K562 (cell line): Measurements from ENCODE around the gene DDIT3. TPM values are rescaled to one million over a fixed set of nuclear protein-coding genes. Genes with fewer than 3 reads are reported as not detected.

Experiments used
- HMG20B ChIP-seq: fragments of 250-450 bp; sonication (Bioruptor Pico); IDR thresholded peaks from 2 replicates; pipeline ENCODE4 v1.5.0; 2021; ENCODE audit warnings: mild to moderate bottlenecking
- HNRNPL ChIP-seq: fragments of 200-400 bp; formaldehyde crosslinking; IDR thresholded peaks from 2 replicates; pipeline ENCODE4 v1.6.1; 2017; ENCODE audit warnings: low read depth, mild to moderate bottlenecking, low read length
- NCOA6 ChIP-seq: fragments of 450-650 bp; IDR thresholded peaks from 2 replicates; pipeline ENCODE4 v1.6.1; 2017; ENCODE audit warnings: mild to moderate bottlenecking
- PATZ1 ChIP-seq: fragments of 250-450 bp; sonication (Bioruptor Pico); IDR thresholded peaks from 2 replicates; pipeline ENCODE4 v1.5.0; 2020; ENCODE audit warnings: mild to moderate bottlenecking, borderline replicate concordance
- PML ChIP-seq: IDR thresholded peaks from 2 replicates; pipeline ENCODE4 v1.6.1; 2012; ENCODE audit warnings: low read length, inconsistent platforms
- POLR2G ChIP-seq: fragments of 200-400 bp; formaldehyde crosslinking; IDR thresholded peaks from 2 replicates; pipeline ENCODE4 v1.6.1; 2017; ENCODE audit warnings: low read depth, mild to moderate bottlenecking, antibody characterized with exemption, low read length, moderate library complexity
- PTBP1 ChIP-seq: fragments of 200-400 bp; formaldehyde crosslinking; IDR thresholded peaks from 2 replicates; pipeline ENCODE4 v1.6.1; 2017; ENCODE audit warnings: low read depth, low read length
- RBFOX2 ChIP-seq: fragments of 200-400 bp; formaldehyde crosslinking; IDR thresholded peaks from 2 replicates; pipeline ENCODE4 v1.6.1; 2017; ENCODE audit warnings: low read depth, mild to moderate bottlenecking, low read length, moderate library complexity
- SMAD3 ChIP-seq: fragments of 450-650 bp; formaldehyde crosslinking; conservative IDR thresholded peaks from 2 replicates; pipeline ENCODE4 v1.4.0; 2020; ENCODE audit warnings: mild to moderate bottlenecking
- UBTF ChIP-seq, 2 experiments: IDR thresholded peaks; 2 replicates each; pipeline ENCODE4 v1.6.1; 2012; ENCODE audit warnings: improper control_type of control experiment in 2 of 2, low read depth in 2 of 2, low read length in 2 of 2, borderline replicate concordance in 1 of 2
- ZC3H8 ChIP-seq: fragments of 450-650 bp; IDR thresholded peaks from 2 replicates; pipeline ENCODE4 v1.6.1; 2017
- ZNF224 ChIP-seq: sonication (generic); formaldehyde crosslinking; IDR thresholded peaks from 2 replicates; pipeline ENCODE4 v1.8.0; 2022; ENCODE audit warnings: mild to moderate bottlenecking, missing genetic modification reagents
- ZNF584 ChIP-seq: fragments of 200-800 bp; sonication (Bioruptor generic); IDR thresholded peaks from 2 replicates; pipeline ENCODE4 v1.6.1; 2016; ENCODE audit warnings: low read depth, mild to moderate bottlenecking, missing genetic modification characterization, missing compliant biosample characterization
- ZNF766 ChIP-seq: fragments of 200-800 bp; sonication (Bioruptor generic); conservative IDR thresholded peaks from 2 replicates; pipeline ENCODE4 v1.6.1; 2016; ENCODE audit warnings: missing genetic modification characterization, missing compliant biosample characterization
- polyA plus RNA-seq, 8 experiments: library from polyadenylated mRNA; depleted of rRNA in 4 of 8; stranded (reverse) in 5 of 8; unstranded in 3 of 8; fragments of >200 nt; fragmentation: Nextera tagmentation in 2 of 8; fragmentation: Illumina TruSeq in 1 of 8; extraction: Ambion mirVana in 2 of 8; extraction: Trizol in 1 of 8; gene quantifications; 2 replicates each; pipeline versions ENCODE4 v1.2.1 to v1.2.3, GENCODE V29; 2011 to 2014; ENCODE audit warnings: inconsistent platforms in 1 of 8, missing spikeins in 1 of 8
- total RNA-seq, 7 experiments: library from RNA; depleted of rRNA in 6 of 7; stranded (reverse); fragments of >200 nt in 6 of 7; fragmentation: Illumina TruSeq in 2 of 7; extraction: Trizol in 2 of 7; gene quantifications; 2 replicates each; pipeline versions ENCODE4 v1.2.1 to v1.2.3, GENCODE V29; 2011 to 2021; ENCODE audit warnings: low replicate concordance in 1 of 7
- TF ChIP-seq, protein P1 (sequence below): fragments of 200-800 bp; sonication (Bioruptor generic); IDR thresholded peaks from 2 replicates; pipeline ENCODE4 v1.6.1; 2017; ENCODE audit warnings: missing genetic modification characterization, missing compliant biosample characterization
- TF ChIP-seq, protein P2 (sequence below): fragments of 250-450 bp; sonication (Bioruptor Pico); IDR thresholded peaks from 2 replicates; pipeline ENCODE4 v1.4.0; 2020; ENCODE audit warnings: mild to moderate bottlenecking, moderate library complexity, borderline replicate concordance

Gene DDIT3
- total and polyA plus RNA-seq, 9 of the 15 experiments (the other 6 are each of a cell fraction or from before 2014, with no cell fraction given) = 59.1 to 272 (median 89.9) TPM

- TF ChIP-seq, protein P1, sequence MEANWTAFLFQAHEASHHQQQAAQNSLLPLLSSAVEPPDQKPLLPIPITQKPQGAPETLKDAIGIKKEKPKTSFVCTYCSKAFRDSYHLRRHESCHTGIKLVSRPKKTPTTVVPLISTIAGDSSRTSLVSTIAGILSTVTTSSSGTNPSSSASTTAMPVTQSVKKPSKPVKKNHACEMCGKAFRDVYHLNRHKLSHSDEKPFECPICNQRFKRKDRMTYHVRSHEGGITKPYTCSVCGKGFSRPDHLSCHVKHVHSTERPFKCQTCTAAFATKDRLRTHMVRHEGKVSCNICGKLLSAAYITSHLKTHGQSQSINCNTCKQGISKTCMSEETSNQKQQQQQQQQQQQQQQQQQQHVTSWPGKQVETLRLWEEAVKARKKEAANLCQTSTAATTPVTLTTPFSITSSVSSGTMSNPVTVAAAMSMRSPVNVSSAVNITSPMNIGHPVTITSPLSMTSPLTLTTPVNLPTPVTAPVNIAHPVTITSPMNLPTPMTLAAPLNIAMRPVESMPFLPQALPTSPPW (CRISPR knock-in tag) = peak; percentile 100
- TF ChIP-seq HMG20B (CRISPR knock-in tag) = no peak
- TF ChIP-seq, protein P2, sequence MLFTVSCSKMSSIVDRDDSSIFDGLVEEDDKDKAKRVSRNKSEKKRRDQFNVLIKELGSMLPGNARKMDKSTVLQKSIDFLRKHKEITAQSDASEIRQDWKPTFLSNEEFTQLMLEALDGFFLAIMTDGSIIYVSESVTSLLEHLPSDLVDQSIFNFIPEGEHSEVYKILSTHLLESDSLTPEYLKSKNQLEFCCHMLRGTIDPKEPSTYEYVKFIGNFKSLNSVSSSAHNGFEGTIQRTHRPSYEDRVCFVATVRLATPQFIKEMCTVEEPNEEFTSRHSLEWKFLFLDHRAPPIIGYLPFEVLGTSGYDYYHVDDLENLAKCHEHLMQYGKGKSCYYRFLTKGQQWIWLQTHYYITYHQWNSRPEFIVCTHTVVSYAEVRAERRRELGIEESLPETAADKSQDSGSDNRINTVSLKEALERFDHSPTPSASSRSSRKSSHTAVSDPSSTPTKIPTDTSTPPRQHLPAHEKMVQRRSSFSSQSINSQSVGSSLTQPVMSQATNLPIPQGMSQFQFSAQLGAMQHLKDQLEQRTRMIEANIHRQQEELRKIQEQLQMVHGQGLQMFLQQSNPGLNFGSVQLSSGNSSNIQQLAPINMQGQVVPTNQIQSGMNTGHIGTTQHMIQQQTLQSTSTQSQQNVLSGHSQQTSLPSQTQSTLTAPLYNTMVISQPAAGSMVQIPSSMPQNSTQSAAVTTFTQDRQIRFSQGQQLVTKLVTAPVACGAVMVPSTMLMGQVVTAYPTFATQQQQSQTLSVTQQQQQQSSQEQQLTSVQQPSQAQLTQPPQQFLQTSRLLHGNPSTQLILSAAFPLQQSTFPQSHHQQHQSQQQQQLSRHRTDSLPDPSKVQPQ (CRISPR knock-in tag) = no peak
- TF ChIP-seq PATZ1 (CRISPR knock-in tag) = no peak
- TF ChIP-seq UBTF (IDR thresholded peaks at IDR 0.05; ENCODE audit: borderline replicate concordance in 1 of 2, low read depth in 2 of 2, low read length in 2 of 2) = no peak
- no peak for TF ChIP-seq NCOA6
- TF ChIP-seq ZNF224 = no peak
- TF ChIP-seq ZC3H8 = 0 out of 2 replicates have a peak, but pooled peaks have one; percentile 41
- TF ChIP-seq HNRNPL = no peak
- TF ChIP-seq RBFOX2 = peak; percentile 87
- no peak for TF ChIP-seq PTBP1
- no peak for TF ChIP-seq SMAD3
- TF ChIP-seq ZNF766 (CRISPR knock-in tag) = peak; percentile 70; the same call in 1 of the 2 replicates
- no peak for TF ChIP-seq ZNF584 (CRISPR knock-in tag)
- peak; percentile 43; the same call in 1 of the 2 replicates for TF ChIP-seq PML
- TF ChIP-seq POLR2G = peak; percentile 88
Observed at GRCh38 chr12:57522011-57522886, 1.9 kb upstream of the DDIT3 start, which contains the start of gene MBD6 (continued).
